HG03354 (cell line): ENCODE results near the gene OSGIN1.
"Not testable (repeated sequence)": the region's sequence is repeated elsewhere in the genome, so short reads cannot be mapped to it uniquely, and the experiment has no call there.

Source experiments
- ATAC-seq: cut with Tn5 transposase; IDR thresholded peaks from one replicate; pipeline ENCODE4 v1.9.1; 2021; ENCODE audit warnings: mild to moderate bottlenecking; ENCODE audit not compliant: unreplicated experiment, poor library complexity, severe bottlenecking

Gene OSGIN1

DNA sequence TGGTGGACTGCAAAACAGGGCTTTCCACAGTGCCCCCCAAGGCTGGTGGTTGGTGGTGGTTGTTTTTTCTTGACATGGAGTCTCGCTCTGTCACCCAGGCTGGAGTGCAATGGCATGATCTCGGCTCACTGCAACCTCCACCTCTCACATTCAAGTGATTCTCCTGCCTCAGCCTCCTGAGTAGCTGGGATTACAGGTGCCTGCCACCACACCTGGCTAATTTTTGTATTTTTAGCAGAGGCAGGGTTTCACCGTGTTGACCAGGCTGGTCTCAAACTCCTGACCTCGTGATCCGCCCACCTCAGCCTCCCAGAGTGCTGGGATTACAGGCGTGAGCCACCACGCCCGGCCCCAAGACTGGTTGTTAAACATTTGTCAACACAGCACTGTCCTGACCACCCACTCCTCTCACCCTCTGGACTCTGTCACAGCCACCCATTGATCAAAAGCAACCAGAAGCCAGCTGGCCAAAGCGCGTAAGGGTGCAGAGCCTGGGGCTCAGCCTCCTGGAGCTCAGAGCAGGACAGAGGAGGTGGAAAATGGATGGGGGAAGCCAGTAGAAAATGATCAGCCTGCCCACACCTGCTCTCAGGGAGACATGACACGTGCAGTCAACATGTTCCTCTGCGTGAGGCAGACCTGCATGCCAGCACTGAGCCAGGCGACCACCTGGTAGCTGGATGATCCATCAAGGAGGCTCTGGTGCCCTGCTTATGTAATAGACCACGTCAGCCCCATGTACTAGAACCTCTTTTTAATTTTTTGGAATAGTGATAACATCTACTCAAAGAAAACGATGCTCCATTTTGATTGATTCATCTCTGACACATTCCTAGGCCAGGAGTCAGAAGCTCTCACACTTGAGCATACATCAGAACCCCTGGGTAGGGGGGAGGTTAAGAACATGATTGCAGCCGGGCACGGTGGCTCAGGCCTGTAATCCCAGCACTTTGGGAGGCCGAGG lies 14.8 kb upstream of the OSGIN1 start:
- no peak for ATAC-seq

- no peak for ATAC-seq
Measured at GRCh38 chr16:83939266-83939855, 13.7 kb upstream of the OSGIN1 start.

GRCh38 chr16:83940119-83940518 lies 12.9 kb upstream of the OSGIN1 start:
- ATAC-seq, result no peak

GRCh38 chr16:83940630-83941378 lies 12.2 kb upstream of the OSGIN1 start:
- ATAC-seq, result no peak

DNA sequence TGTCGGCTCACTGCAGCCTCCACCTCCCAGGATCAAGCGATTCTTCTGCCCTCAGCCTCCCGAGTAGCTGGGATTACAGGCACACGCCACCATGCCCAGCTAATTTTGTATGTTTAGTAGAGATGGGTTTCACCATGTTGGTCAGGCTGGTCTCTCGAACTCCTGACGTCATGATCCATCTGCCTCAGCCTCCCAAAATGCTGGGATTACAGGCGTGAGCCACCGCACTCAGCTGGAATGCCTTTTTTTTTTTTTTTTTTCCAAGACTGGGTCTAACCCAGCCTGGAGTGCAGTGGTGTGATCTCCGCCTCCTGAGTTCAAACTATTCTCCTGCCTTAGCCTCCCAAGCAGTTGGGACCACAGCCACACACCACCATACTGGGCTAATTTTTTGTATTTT lies 11.5 kb upstream of the OSGIN1 start:
- ATAC-seq, result not testable (repeated sequence)

DNA sequence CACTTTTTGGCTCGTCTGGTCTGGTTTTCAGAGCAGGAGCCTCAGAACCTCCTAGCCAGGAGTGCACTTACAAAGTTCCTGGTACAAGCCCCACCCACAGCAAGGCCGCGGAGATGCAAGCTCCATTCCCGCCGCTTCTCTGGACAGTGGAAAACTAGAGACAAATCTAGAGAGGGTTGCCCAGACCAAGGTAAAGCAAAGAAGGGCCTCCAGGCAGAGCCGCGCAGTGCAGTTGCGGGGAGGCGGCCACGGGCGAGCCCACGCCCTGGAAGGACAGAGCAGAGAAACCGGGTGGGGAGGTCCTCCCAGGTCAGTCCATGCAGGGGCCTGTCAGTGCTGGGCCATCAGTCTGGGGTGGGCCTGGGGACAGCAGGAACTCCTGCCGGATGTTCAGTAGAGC lies 11.0 kb upstream of the OSGIN1 start:
- no peak for ATAC-seq

DNA sequence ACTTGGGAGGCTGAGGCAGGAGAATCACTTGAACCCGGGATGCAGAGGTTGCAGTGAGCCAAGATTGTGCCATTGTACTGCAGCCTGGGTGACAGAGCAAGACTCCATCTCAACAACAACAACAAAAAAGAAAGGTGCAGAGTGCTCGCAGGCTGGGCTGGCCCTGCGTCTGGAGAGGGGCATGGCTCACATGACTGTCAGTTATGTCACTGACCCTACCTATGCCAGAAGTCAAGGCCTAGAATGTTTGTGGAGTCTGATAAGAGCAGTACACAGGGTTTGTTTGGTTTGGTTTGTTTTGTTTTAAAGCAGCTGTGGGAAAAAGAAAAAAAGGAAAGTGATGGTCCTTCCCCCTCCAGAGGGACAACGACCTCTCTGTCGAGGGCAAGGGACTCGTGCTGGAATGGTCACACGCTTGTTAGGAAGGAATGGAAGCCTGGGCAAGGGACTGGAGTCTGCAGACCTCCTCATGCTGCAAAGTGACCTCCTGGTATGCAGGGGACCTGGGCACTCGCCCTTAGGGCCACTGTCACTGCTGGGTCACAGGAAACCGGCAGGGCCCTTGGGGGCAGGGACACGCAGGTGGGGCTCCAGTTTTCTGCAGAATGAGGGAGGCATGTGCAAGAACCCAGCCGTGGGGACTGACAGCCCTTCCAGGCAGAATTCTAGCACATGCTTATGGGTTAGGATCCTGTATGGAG lies 10.1 kb upstream of the OSGIN1 start:
- ATAC-seq, result no peak

- ATAC-seq, result no peak
Measured at GRCh38 chr16:83943516-83944050, 9.5 kb upstream of the OSGIN1 start.

DNA sequence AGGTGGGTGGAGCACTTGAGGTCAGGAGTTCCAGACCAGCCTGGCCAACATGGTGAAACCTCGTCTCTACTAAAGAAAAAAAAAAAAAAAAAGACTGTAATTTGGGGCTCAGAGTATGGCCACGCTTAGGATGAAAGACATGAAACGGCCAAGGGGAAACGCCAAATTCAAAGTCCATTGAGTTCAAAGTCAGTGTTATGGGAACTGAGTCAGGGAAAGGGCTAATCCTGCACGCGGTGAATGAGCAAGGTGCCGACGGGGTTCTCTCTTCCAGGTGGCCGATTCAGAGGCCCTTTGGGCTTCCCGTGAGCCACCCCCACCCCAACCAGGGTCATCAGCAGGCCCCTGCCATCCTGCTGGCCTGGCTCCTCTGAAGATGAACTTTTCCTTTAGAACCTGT lies 7.5 kb upstream of the OSGIN1 start:
- ATAC-seq, result no peak

- no peak for ATAC-seq
Measured at GRCh38 chr16:83946154-83946780, 6.8 kb upstream of the OSGIN1 start.

- no peak for ATAC-seq
Measured at GRCh38 chr16:83946781-83947566, 6.1 kb upstream of the OSGIN1 start.

DNA sequence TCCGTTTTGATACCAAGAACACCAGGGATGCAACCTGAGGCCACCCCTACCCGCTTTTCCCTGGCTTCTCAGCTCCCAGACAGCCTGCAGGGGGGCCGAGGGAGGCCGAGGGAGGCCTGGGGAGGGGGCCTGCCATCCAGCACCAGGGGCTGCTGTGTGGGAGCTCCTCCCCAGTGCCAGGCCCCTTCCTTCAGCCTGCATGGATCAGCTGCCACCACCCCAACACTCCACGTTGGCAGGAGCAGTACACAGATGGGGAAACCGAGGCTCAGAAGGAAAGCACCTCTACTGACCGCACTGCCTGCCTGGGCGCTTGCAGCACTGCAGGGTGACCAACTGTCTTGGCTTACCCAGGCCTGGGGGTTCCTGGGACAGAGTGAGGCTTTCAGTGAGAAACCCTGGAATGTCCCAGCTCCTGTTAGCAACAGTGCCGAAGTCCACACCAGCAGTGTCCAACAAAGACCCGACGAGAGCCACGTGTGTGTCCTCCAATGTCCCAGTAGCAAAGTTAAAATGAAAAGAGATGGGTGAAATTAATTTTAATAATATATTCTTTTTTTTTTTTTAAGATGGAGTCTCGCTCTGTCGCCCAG lies 5.3 kb upstream of the OSGIN1 start:
- ATAC-seq, result no peak

DNA sequence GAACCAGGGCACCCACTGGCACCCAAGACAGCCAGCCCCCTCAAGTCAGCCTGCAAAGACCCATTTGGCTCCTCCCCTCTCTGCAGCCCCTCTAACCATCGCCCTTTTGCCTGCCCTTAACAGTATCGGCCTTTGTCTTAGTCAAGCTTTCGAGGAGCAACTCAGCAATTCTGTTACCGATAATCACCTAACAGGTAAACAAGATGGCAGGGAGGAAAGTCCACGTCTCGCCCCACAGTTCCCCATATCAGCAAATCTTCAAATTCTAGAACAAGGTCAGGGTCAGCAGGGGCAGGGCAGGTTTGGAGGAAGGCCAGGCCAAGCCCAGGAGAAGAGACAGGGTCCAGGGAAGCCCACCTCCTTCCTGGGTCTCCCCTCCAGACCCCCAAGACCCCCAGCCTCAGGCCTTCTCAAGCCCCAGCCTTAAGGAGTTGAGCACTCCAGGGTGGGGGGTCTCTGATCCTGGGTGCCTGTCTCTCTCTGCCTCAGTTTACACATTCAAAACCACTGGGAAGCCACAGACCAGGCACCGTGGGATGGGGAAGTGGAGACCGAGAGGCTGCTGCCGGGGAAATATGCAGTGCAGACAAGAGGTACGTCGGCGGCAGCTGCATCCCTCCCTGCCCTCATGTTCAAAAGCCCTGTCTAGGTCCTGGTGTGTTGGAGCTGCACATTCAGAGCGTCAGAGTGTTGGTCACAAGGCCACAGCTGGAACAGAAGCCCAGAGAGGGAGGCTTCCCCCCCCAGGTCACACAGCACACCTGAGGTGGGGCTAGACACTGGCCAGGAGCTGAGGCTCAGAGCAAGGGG lies 3.9 kb upstream of the OSGIN1 start:
- ATAC-seq, result no peak

DNA sequence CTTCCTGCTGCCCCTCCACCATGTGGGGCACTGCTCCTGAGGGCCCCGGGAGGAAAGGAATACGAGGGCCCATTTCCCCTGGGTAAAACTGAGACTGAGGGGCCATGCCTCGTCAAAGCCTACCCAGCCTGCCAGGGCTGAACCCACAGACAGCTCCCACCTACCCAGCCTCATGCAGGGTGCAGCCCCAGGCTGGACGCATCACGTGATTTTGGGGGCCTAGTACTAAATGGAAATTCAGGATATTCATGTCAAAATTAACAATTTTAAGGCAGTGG lies 3.4 kb upstream of the OSGIN1 start:
- ATAC-seq, result no peak

DNA sequence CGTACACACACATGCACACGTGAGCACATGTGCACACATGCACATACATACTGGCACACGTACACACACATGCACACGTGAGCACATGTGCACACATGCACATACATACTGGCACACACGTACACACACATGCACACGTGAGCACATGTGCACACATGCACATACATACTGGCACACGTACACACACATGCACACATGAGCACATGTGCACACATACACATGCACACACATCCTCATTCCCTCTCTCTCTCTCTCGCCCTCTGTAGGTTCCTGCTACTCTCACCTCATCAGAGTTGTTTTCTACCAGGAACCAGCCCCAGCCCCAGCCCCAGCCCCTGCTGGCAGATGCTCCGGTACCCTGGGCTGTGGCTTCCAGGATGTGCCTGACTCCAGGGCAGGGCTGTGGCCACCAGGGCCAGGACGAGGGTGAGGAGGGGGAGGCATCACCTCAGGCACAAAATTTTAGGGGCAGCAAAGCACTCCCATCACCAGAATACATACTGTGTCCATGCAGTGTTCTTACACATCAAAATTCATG lies 2.1 kb upstream of the OSGIN1 start:
- ATAC-seq, result not testable (repeated sequence)

GRCh38 chr16:83951544-83951943 lies 1.5 kb upstream of the OSGIN1 start:
- no peak for ATAC-seq

- ATAC-seq, result no peak
Measured at GRCh38 chr16:83952587-83952939, 477 bp upstream of the OSGIN1 start.
